H1 (cell line): ENCODE measurements around the gene NDUFA11.

Experiments used
- ASH2L ChIP-seq: fragments of 200-600, 300-600 bp; sonication (generic); IDR thresholded peaks from one replicate; pipeline ENCODE4 v1.7.1; 2017; ENCODE audit warnings: low read length
- CHD1 ChIP-seq: IDR thresholded peaks from 2 replicates; pipeline ENCODE4 v1.6.1; 2012; ENCODE audit warnings: low read depth, low read length, improper control_type of control experiment
- CTCF ChIP-seq, 3 experiments: IDR thresholded peaks; 1 replicate in 2 of 3; 2 replicates in 1 of 3; pipeline versions ENCODE4 v1.5.1 to v1.6.1; 2011; ENCODE audit warnings: low read length in 3 of 3, mild to moderate bottlenecking in 3 of 3, inconsistent platforms in 2 of 3, low read depth in 1 of 3, moderate library complexity in 1 of 3; ENCODE audit not compliant: insufficient read depth in 1 of 3; ENCODE audit errors: control extremely low read depth in 1 of 3
- EZH2 ChIP-seq: fragments of 200-600 bp; sonication (generic); IDR thresholded peaks from 2 replicates; pipeline ENCODE4 v1.7.1; 2012; ENCODE audit warnings: low read depth, mild to moderate bottlenecking, moderate library complexity, low read length, inconsistent platforms; ENCODE audit not compliant: severe bottlenecking
- HDAC6 ChIP-seq: IDR thresholded peaks from one replicate; pipeline ENCODE4 v1.7.1; 2012; ENCODE audit warnings: low read depth, mild to moderate bottlenecking, inconsistent platforms, low read length, moderate library complexity
- NANOG ChIP-seq: IDR thresholded peaks from 2 replicates; pipeline ENCODE4 v1.6.1; 2011; ENCODE audit warnings: low read length, low read depth, mild to moderate bottlenecking, inconsistent platforms; ENCODE audit not compliant: insufficient read depth, poor library complexity, severe bottlenecking
- POLR2AphosphoS5 ChIP-seq: IDR thresholded peaks from 2 replicates; pipeline ENCODE4 v1.6.1; 2011; ENCODE audit warnings: low read depth, low read length
- RFX5 ChIP-seq: IDR thresholded peaks from 2 replicates; pipeline ENCODE4 v1.6.1; 2011; ENCODE audit warnings: low read depth, low read length, improper control_type of control experiment, borderline replicate concordance
- SP1 ChIP-seq: IDR thresholded peaks from 2 replicates; pipeline ENCODE4 v1.6.1; 2011; ENCODE audit warnings: low read depth, low read length
- SRF ChIP-seq: IDR thresholded peaks from 2 replicates; pipeline ENCODE4 v1.6.1; 2011; ENCODE audit warnings: mild to moderate bottlenecking, low read depth, low read length, moderate library complexity
- SUZ12 ChIP-seq: fragments of 200-600 bp; sonication (generic); IDR thresholded peaks from 2 replicates; pipeline ENCODE4 v1.6.1; 2012; ENCODE audit warnings: mild to moderate bottlenecking, inconsistent platforms, low read length, moderate library complexity, mixed read lengths
- TAF1 ChIP-seq: IDR thresholded peaks from 2 replicates; pipeline ENCODE4 v1.6.1; 2011; ENCODE audit warnings: mild to moderate bottlenecking, low read depth, low read length
- ZNF274 ChIP-seq: IDR thresholded peaks from 2 replicates; pipeline ENCODE4 v1.7.0; 2012; ENCODE audit warnings: low read length, borderline replicate concordance; ENCODE audit errors: extremely low read depth

- TF ChIP-seq SRF, result no peak
- no peak for TF ChIP-seq CTCF (IDR thresholded peaks at IDR 0.05; ENCODE audit: control extremely low read depth in 1 of 3, insufficient read depth in 1 of 3, low read depth in 1 of 3, low read length in 3 of 3)
- no peak for TF ChIP-seq POLR2AphosphoS5
- no peak for TF ChIP-seq NANOG
- no peak for TF ChIP-seq HDAC6
- no peak for TF ChIP-seq EZH2
- no peak for TF ChIP-seq TAF1
- TF ChIP-seq SUZ12, result no peak
- no peak for TF ChIP-seq RFX5
- TF ChIP-seq CHD1, result no peak
- TF ChIP-seq SP1, result no peak
- TF ChIP-seq ASH2L, result no peak
- no peak for TF ChIP-seq ZNF274
These were observed 36.9 kb upstream of the NDUFA11 start for GRCh38 chr19:5940260-5941208.
